Neural progenitor cell (in vitro differentiated cells): Measurements from ENCODE around the gene RIPK3. TPM values are rescaled to one million over a fixed set of nuclear protein-coding genes. Genes with fewer than 3 reads are reported as not detected.

Experiments
- DNase-seq: peaks from one replicate; pipeline ENCODE4 v3.0.0-alpha.2; 2016; ENCODE audit warnings: low spot score
- H2AFZ ChIP-seq: fragments of 200-600 bp; sonication (generic); replicated peaks from 2 replicates; pipeline ENCODE4 v1.6.1; 2016; ENCODE audit warnings: antibody characterized with exemption
- H3F3A ChIP-seq: fragments of 200-600 bp; sonication (generic); 2 replicates; pipeline ENCODE4 v1.6.1; 2016; ENCODE audit warnings: antibody characterized with exemption, low read depth
- H3K27ac ChIP-seq: fragments of 200-600 bp; sonication (generic); 2 replicates; pipeline ENCODE4 v1.5.1; 2016; ENCODE audit warnings: mild to moderate bottlenecking
- H3K27me3 ChIP-seq: fragments of 200-600 bp; sonication (generic); 2 replicates; pipeline ENCODE4 v1.6.1; 2016; ENCODE audit warnings: mild to moderate bottlenecking, moderate library complexity
- H3K36me3 ChIP-seq: fragments of 200-600 bp; sonication (generic); 2 replicates; pipeline ENCODE4 v1.5.1; 2016
- H3K4me1 ChIP-seq: fragments of 200-600 bp; sonication (generic); 2 replicates; pipeline ENCODE4 v1.6.1; 2016; ENCODE audit warnings: mixed run types
- H3K4me2 ChIP-seq: fragments of 200-600 bp; sonication (generic); 2 replicates; pipeline ENCODE4 v1.6.1; 2016
- H3K4me3 ChIP-seq: fragments of 200-600 bp; sonication (generic); 2 replicates; pipeline ENCODE4 v1.5.1; 2016
- H3K79me2 ChIP-seq: fragments of 200-600 bp; sonication (generic); 2 replicates; pipeline ENCODE4 v1.6.1; 2016; ENCODE audit warnings: low read depth
- H3K9ac ChIP-seq: fragments of 200-600 bp; sonication (generic); 2 replicates; pipeline ENCODE4 v1.6.1; 2016
- H3K9me3 ChIP-seq: fragments of 200-600 bp; sonication (generic); 2 replicates; pipeline ENCODE4 v1.5.1; 2016; ENCODE audit warnings: low read depth
- H4K20me1 ChIP-seq: fragments of 200-600 bp; sonication (generic); 2 replicates; pipeline ENCODE4 v1.6.1; 2016; ENCODE audit warnings: low read depth
- H3K27ac Mint-ChIP-seq: 3 replicates; pipeline ENCODE4 v1.8.0; 2021; ENCODE audit warnings: mixed read lengths
- H3K27me3 Mint-ChIP-seq: 2 replicates; pipeline ENCODE4 v1.8.0; 2022; ENCODE audit warnings: low read depth, mild to moderate bottlenecking, inconsistent platforms, moderate library complexity, mixed read lengths; ENCODE audit not compliant: insufficient read depth
- H3K36me3 Mint-ChIP-seq: 3 replicates; pipeline ENCODE4 v1.8.0; 2021; ENCODE audit warnings: mixed read lengths
- H3K4me1 Mint-ChIP-seq: 3 replicates; pipeline ENCODE4 v1.8.0; 2021; ENCODE audit warnings: mixed read lengths
- H3K4me3 Mint-ChIP-seq: 3 replicates; pipeline ENCODE4 v1.8.0; 2021; ENCODE audit warnings: mild to moderate bottlenecking, moderate library complexity, mixed read lengths
- H3K9me3 Mint-ChIP-seq: 3 replicates; pipeline ENCODE4 v1.8.0; 2020; ENCODE audit warnings: mixed read lengths
- CTCF ChIP-seq: fragments of 200-600 bp; sonication (generic); IDR thresholded peaks from 2 replicates; pipeline ENCODE4 v1.5.1; 2017; ENCODE audit warnings: antibody characterized with exemption, mild to moderate bottlenecking
- EZH2 ChIP-seq: fragments of 200-600 bp; sonication (generic); IDR thresholded peaks from 2 replicates; pipeline ENCODE4 v1.6.1; 2017; ENCODE audit warnings: antibody characterized with exemption, mild to moderate bottlenecking, moderate library complexity
- EZH2phosphoT487 ChIP-seq: fragments of 200-600 bp; sonication (generic); IDR thresholded peaks from 2 replicates; pipeline ENCODE4 v1.6.1; 2017; ENCODE audit warnings: antibody characterized with exemption
- total RNA-seq: library from RNA; depleted of rRNA; stranded (reverse); fragments of >200 nt; gene quantifications from 2 replicates; pipeline ENCODE4 v1.2.3, GENCODE V29; 2015; ENCODE audit warnings: low replicate concordance

The RIPK3 gene
- total RNA-seq, 1 donor from 2014 or later, result not detected

GRCh38 chr14:24347134-24347533, 7.3 kb upstream of the RIPK3 start:
- DNase-seq, result no peak
- H3K4me1 Mint-ChIP-seq, result no peaks in the 10 kb centered on the region
- H3K9me3 Mint-ChIP-seq, result peaks cover 2% of the 10 kb centered on the region

GRCh38 chr14:24343795-24344660, 4.2 kb upstream of the RIPK3 start:
- H3F3A ChIP-seq, result no peaks in the 10 kb centered on the region
- Mint-ChIP-seq H3K27ac (no peak overlapping the region), H3K4me1 (no peaks in the 10 kb centered on the region), H3K4me3 (no peak overlapping the region), H3K27me3 (peaks cover 43% of the 10 kb centered on the region), H3K36me3 (no peaks in the 10 kb centered on the region), H3K9me3 (peaks cover 2% of the 10 kb centered on the region)
- H3K9me3 ChIP-seq, result no peaks in the 10 kb centered on the region
- H4K20me1 ChIP-seq, result no peaks in the 10 kb centered on the region
- TF ChIP-seq EZH2phosphoT487 (no peak), CTCF (no peak), EZH2 (no peak)
- no peaks in the 10 kb centered on the region for H3K36me3 ChIP-seq
- H3K27ac ChIP-seq, result no peak overlapping the region
- no peak for DNase-seq
- no peaks in the 10 kb centered on the region for H3K79me2 ChIP-seq
- H3K9ac ChIP-seq, result no peak overlapping the region
- H3K4me2 ChIP-seq, result no peak overlapping the region
- peaks cover 92% of the 10 kb centered on the region for H3K27me3 ChIP-seq
- peaks cover 8% of the 10 kb centered on the region for H3K4me1 ChIP-seq
- no peak overlapping the region for H3K4me3 ChIP-seq
- H2AFZ ChIP-seq, result no peak overlapping the region

More at GRCh38 chr14:24347134-24347533, 7.3 kb upstream of the RIPK3 start:
- Histone ChIP-seq H3K36me3 (no peaks in the 10 kb centered on the region), H2AFZ (no peak overlapping the region), H3K4me2 (no peak overlapping the region), H3K79me2 (no peaks in the 10 kb centered on the region), H3K4me3 (no peak overlapping the region), H3K27me3 (peaks cover 92% of the 10 kb centered on the region), H3F3A (no peaks in the 10 kb centered on the region), H3K9me3 (no peaks in the 10 kb centered on the region), H3K9ac (no peak overlapping the region), H3K4me1 (no peaks in the 10 kb centered on the region), H4K20me1 (no peaks in the 10 kb centered on the region), H3K27ac (no peak overlapping the region)
- no peak overlapping the region for H3K4me3 Mint-ChIP-seq
- no peaks in the 10 kb centered on the region for H3K36me3 Mint-ChIP-seq
- H3K27ac Mint-ChIP-seq, result no peak overlapping the region
- no peak for TF ChIP-seq CTCF
- TF ChIP-seq EZH2, result no peak
- no peak for TF ChIP-seq EZH2phosphoT487
- H3K27me3 Mint-ChIP-seq, result peaks cover 35% of the 10 kb centered on the region

- DNase-seq, result no peak
- peaks cover 92% of the 10 kb centered on the region for H3K27me3 ChIP-seq
- H3K9me3 ChIP-seq, result no peaks in the 10 kb centered on the region
- peaks cover 8% of the 10 kb centered on the region for H3K4me1 ChIP-seq
- H3K4me2 ChIP-seq, result no peak overlapping the region
- H3F3A ChIP-seq, result no peaks in the 10 kb centered on the region
- peaks cover 3% of the 10 kb centered on the region for H4K20me1 ChIP-seq
- no peak overlapping the region for H3K27ac ChIP-seq
- Mint-ChIP-seq H3K27me3 (peaks cover 51% of the 10 kb centered on the region), H3K9me3 (peaks cover 2% of the 10 kb centered on the region), H3K4me1 (no peaks in the 10 kb centered on the region), H3K36me3 (no peaks in the 10 kb centered on the region), H3K4me3 (no peak overlapping the region), H3K27ac (no peak overlapping the region)
- TF ChIP-seq EZH2phosphoT487 (no peak), CTCF (no peak), EZH2 (no peak)
- H3K9ac ChIP-seq, result no peak overlapping the region
- no peaks in the 10 kb centered on the region for H3K36me3 ChIP-seq
- H3K79me2 ChIP-seq, result no peaks in the 10 kb centered on the region
- H2AFZ ChIP-seq, result no peak overlapping the region
- H3K4me3 ChIP-seq, result no peak overlapping the region
Observed at GRCh38 chr14:24342889-24343288, 3.1 kb upstream of the RIPK3 start.
